Endothelial cell of umbilical vein (primary cell): ENCODE data around the gene ZBTB7C. TPM values are rescaled to one million over a fixed set of nuclear protein-coding genes. Genes with fewer than 3 reads are reported as not detected.

Experiments
- BruUV-seq: library from RNA; stranded (reverse); fragments of 400-500 nt; replicated peaks from 2 replicates; lab custom pipeline; 2021; lab: Mats Ljungman, UMichigan
- CTCF ChIA-PET: fragments of 300-600, 350-600 bp; sonication (Branson Sonifier 250); formaldehyde crosslinking; loops from one replicate; lab custom pipeline; 2021; ENCODE audit warnings: antibody characterized with exemption, inconsistent platforms; lab: Charles Lee
- POLR2A ChIA-PET: fragments of 300-600, 350-600 bp; sonication (Branson Sonifier 250); formaldehyde crosslinking; loops from one replicate; lab custom pipeline; 2021; ENCODE audit warnings: antibody characterized with exemption, inconsistent platforms; lab: Charles Lee
- DNase-seq: peaks from one replicate; pipeline ENCODE4 v3.0.0-alpha.2; 2011; ENCODE audit warnings: low read depth, low spot score
- FAIRE-seq: peaks from 2 replicates; lab custom pipeline; 2011; peaks lifted over from hg19 to GRCh38; lab: Jason Lieb, UNC
- H2AFZ ChIP-seq: 2 replicates; pipeline ENCODE4 v1.6.0; 2012; ENCODE audit warnings: low read depth, low read length, control low read depth, inconsistent platforms
- H3K27ac ChIP-seq: 2 replicates; pipeline ENCODE4 v1.5.1; 2011; ENCODE audit warnings: low read depth, mild to moderate bottlenecking, control low read depth, low read length, moderate library complexity; ENCODE audit not compliant: insufficient read depth
- H3K27me3 ChIP-seq, 2 experiments: 2 replicates each; pipeline versions ENCODE4 v1.6.0 to v1.6.1; 2011; ENCODE audit warnings: low read length in 2 of 2, mixed read lengths in 1 of 2; ENCODE audit not compliant: control insufficient read depth in 2 of 2, insufficient read depth in 2 of 2
- H3K36me3 ChIP-seq, 2 experiments: 2 replicates in 1 of 2; 3 replicates in 1 of 2; pipeline ENCODE4 v1.5.1; 2011; ENCODE audit warnings: low read length in 2 of 2, mild to moderate bottlenecking in 1 of 2, moderate library complexity in 1 of 2; ENCODE audit not compliant: control insufficient read depth in 2 of 2, insufficient read depth in 2 of 2; ENCODE audit errors: extremely low read depth in 1 of 2
- H3K4me1 ChIP-seq: 3 replicates; pipeline ENCODE4 v1.5.1; 2011; ENCODE audit warnings: mild to moderate bottlenecking, low read length; ENCODE audit not compliant: control insufficient read depth, insufficient read depth; ENCODE audit errors: extremely low read depth
- H3K4me2 ChIP-seq: 2 replicates; pipeline ENCODE4 v1.6.1; 2011; ENCODE audit warnings: low read length, control low read depth, mixed read lengths; ENCODE audit not compliant: insufficient read depth
- H3K4me3 ChIP-seq, 3 experiments: fragments of 200-600 bp in 1 of 3; sonication (generic), shearing (Covaris generic) in 1 of 3; replicated peaks in 1 of 3; 2 replicates each; pipeline ENCODE4 v1.5.1; 2011 to 2016; ENCODE audit warnings: control low read depth in 3 of 3, low read length in 3 of 3, mild to moderate bottlenecking in 2 of 3, inconsistent platforms in 1 of 3, low read depth in 1 of 3, moderate library complexity in 1 of 3; ENCODE audit not compliant: insufficient read depth in 1 of 3
- H3K79me2 ChIP-seq: 2 replicates; pipeline ENCODE4 v1.6.0; 2012; ENCODE audit warnings: low read length, inconsistent platforms; ENCODE audit not compliant: control insufficient read depth, insufficient read depth
- H3K9ac ChIP-seq: replicated peaks from 2 replicates; pipeline ENCODE3; 2011; ENCODE audit warnings: low read length, control low read depth; ENCODE audit not compliant: insufficient read depth; ENCODE audit errors: extremely low read depth
- H3K9me1 ChIP-seq: replicated peaks from 3 replicates; pipeline ENCODE4 v1.6.0; 2011; ENCODE audit warnings: mild to moderate bottlenecking, low read length; ENCODE audit not compliant: control insufficient read depth, insufficient read depth; ENCODE audit errors: extremely low read depth
- H3K9me3 ChIP-seq: replicated peaks from 2 replicates; pipeline ENCODE4 v1.5.1; 2012; ENCODE audit warnings: low read length, inconsistent platforms; ENCODE audit not compliant: control insufficient read depth, insufficient read depth
- H4K20me1 ChIP-seq: replicated peaks from 2 replicates; pipeline ENCODE3; 2011; ENCODE audit warnings: mild to moderate bottlenecking, low read length; ENCODE audit not compliant: control insufficient read depth, insufficient read depth; ENCODE audit errors: extremely low read depth
- EZH2 ChIP-seq: IDR thresholded peaks from 2 replicates; pipeline ENCODE4 v1.6.1; 2012; ENCODE audit warnings: borderline replicate concordance, low read depth, mild to moderate bottlenecking, moderate library complexity, low read length, inconsistent platforms; ENCODE audit not compliant: severe bottlenecking
- FOS ChIP-seq: IDR thresholded peaks from 2 replicates; pipeline ENCODE4 v1.6.1; 2011; ENCODE audit warnings: mild to moderate bottlenecking, low read length, moderate library complexity, borderline replicate concordance; ENCODE audit not compliant: insufficient read depth
- GATA2 ChIP-seq: IDR thresholded peaks from 2 replicates; pipeline ENCODE4 v1.7.0; 2011; ENCODE audit warnings: low read depth, mild to moderate bottlenecking, moderate library complexity, mixed read lengths, low read length; ENCODE audit not compliant: insufficient read length, insufficient read depth
- JUN ChIP-seq: IDR thresholded peaks from 2 replicates; pipeline ENCODE4 v1.6.1; 2011; ENCODE audit warnings: borderline replicate concordance, low read depth; ENCODE audit not compliant: insufficient read length, insufficient read depth
- MAX ChIP-seq: IDR thresholded peaks from 2 replicates; pipeline ENCODE4 v1.6.1; 2011; ENCODE audit not compliant: insufficient read depth, insufficient read length
- MYC ChIP-seq: IDR thresholded peaks from one replicate; pipeline ENCODE4 v1.6.1; 2011; ENCODE audit warnings: mild to moderate bottlenecking, low read depth, low read length
- POLR2A ChIP-seq: IDR thresholded peaks from 2 replicates; pipeline ENCODE4 v1.6.1; 2012; ENCODE audit warnings: low read depth, mild to moderate bottlenecking, control low read depth, low read length
- POLR2AphosphoS5 ChIP-seq: IDR thresholded peaks from 2 replicates; pipeline ENCODE4 v1.6.1; 2012; ENCODE audit warnings: low read depth, mild to moderate bottlenecking, control low read depth, low read length, moderate library complexity; ENCODE audit not compliant: insufficient read depth
- dilution Hi-C: fragments of 300-500 bp; cut with MboI; formaldehyde crosslinking; loops from one replicate; pipeline ENCODE4 v1.15.0; 2019; ENCODE audit warnings: low sequenced_read_pairs; ENCODE audit not compliant: extremely low pct_ligation_motif_present
- intact Hi-C: fragments of 100-400 bp; cut with micrococcal nuclease; formaldehyde crosslinking; loops from one replicate; pipeline ENCODE4 v1.10.0; 2022
- polyA plus RNA-seq, 4 experiments: library from polyadenylated mRNA; depleted of rRNA in 3 of 4; stranded (reverse) in 3 of 4; unstranded in 1 of 4; fragments of >200 nt; gene quantifications; 2 replicates each; pipeline versions ENCODE4 v1.2.1 to v1.2.3, GENCODE V29; 2011 to 2012; ENCODE audit warnings: missing spikeins in 1 of 4
- total RNA-seq: library from RNA; stranded (reverse); gene quantifications from 2 replicates; pipeline ENCODE4 v1.2.3, GENCODE V29; 2021
- TF ChIP-seq, protein P1 (sequence below), 2 donors: IDR thresholded peaks; 1 replicate in 1 of 2; 2 replicates in 1 of 2; pipeline ENCODE4 v1.5.1; 2011; ENCODE audit warnings: low read length in 2 of 2, mild to moderate bottlenecking in 2 of 2, moderate library complexity in 2 of 2, control low read depth in 1 of 2, inconsistent platforms in 1 of 2, low read depth in 1 of 2; ENCODE audit not compliant: insufficient read depth in 1 of 2; ENCODE audit errors: extremely low read depth in 1 of 2

The ZBTB7C gene
- total and polyA plus RNA-seq, 2 donors (not counting 3 experiments of a cell fraction or from before 2014, with no cell fraction given) = not detected

GRCh38 chr18:48068916-48069445, 340.2 kb downstream of the ZBTB7C start:
- H3K27ac ChIP-seq = no peak overlapping the region
- no peaks in the 10 kb centered on the region for H3K4me1 ChIP-seq
- CTCF ChIA-PET = no interaction called here
- TF ChIP-seq EZH2 (no peak), FOS (no peak), JUN (no peak), POLR2AphosphoS5 (no peak), GATA2 (no peak)
- FAIRE-seq (no peak), DNase-seq (no peak)
- intact Hi-C loops (no loop called here), dilution Hi-C loops (no loop called here)
- H4K20me1 ChIP-seq = no peaks in the 10 kb centered on the region
- H2AFZ ChIP-seq = no peak overlapping the region
- POLR2A ChIA-PET = no interaction called here
- H3K4me3 ChIP-seq = no peak overlapping the region
- H3K9me3 ChIP-seq = no peaks in the 10 kb centered on the region
- no peak overlapping the region for H3K4me2 ChIP-seq
- no peaks in the 10 kb centered on the region for H3K79me2 ChIP-seq
- no peak overlapping the region for H3K9ac ChIP-seq
- H3K9me1 ChIP-seq = no peaks in the 10 kb centered on the region
- no TSS peak for BruUV-seq
- peaks cover 0 to 12% of the 10 kb centered on the region in 2 experiments for H3K27me3 ChIP-seq
- H3K36me3 ChIP-seq = no peaks in the 10 kb centered on the region

DNA sequence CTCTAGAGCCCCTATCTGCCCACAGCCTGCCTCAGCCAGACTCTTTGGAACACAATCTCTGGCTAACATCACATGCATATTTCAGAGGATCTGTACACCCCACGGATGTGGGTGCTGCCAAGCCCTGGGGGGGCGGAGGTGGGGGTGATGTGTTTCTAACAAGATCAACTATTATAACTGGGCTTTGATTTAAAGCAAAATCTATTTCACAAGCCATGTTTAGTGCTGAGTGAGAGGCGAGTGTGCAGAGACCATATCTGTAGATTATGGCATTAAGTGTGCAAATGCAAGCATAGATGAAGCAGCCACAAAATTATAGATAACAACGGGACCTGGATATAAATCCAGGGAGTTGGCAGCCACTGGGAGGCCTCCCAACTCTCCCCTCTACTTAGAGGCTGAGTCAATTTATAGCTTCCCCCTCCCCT, 342.9 kb downstream of the ZBTB7C start:
- no peaks in the 10 kb centered on the region for H3K9me3 ChIP-seq
- no peaks in the 10 kb centered on the region for H3K4me1 ChIP-seq
- dilution Hi-C loops (no loop called here), intact Hi-C loops (no loop called here)
- FAIRE-seq (no peak), DNase-seq (no peak)
- no peak overlapping the region for H3K27ac ChIP-seq
- H3K36me3 ChIP-seq = no peaks in the 10 kb centered on the region
- H3K27me3 ChIP-seq = peaks cover 0 to 2% of the 10 kb centered on the region in 2 experiments
- no peak overlapping the region for H2AFZ ChIP-seq
- no TSS peak for BruUV-seq
- TF ChIP-seq MAX (no peak), MYC (no peak), POLR2A (no peak), JUN (no peak), POLR2AphosphoS5 (no peak), GATA2 (no peak), FOS (no peak), EZH2 (no peak)
- TF ChIP-seq, protein P1, sequence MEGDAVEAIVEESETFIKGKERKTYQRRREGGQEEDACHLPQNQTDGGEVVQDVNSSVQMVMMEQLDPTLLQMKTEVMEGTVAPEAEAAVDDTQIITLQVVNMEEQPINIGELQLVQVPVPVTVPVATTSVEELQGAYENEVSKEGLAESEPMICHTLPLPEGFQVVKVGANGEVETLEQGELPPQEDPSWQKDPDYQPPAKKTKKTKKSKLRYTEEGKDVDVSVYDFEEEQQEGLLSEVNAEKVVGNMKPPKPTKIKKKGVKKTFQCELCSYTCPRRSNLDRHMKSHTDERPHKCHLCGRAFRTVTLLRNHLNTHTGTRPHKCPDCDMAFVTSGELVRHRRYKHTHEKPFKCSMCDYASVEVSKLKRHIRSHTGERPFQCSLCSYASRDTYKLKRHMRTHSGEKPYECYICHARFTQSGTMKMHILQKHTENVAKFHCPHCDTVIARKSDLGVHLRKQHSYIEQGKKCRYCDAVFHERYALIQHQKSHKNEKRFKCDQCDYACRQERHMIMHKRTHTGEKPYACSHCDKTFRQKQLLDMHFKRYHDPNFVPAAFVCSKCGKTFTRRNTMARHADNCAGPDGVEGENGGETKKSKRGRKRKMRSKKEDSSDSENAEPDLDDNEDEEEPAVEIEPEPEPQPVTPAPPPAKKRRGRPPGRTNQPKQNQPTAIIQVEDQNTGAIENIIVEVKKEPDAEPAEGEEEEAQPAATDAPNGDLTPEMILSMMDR (IDR thresholded peaks at IDR 0.05; ENCODE audit: extremely low read depth in 1 of 2, insufficient read depth in 1 of 2, low read depth in 1 of 2, low read length in 2 of 2) = no peak
- H3K4me3 ChIP-seq = no peak overlapping the region
- H3K9me1 ChIP-seq = no peaks in the 10 kb centered on the region
- ChIA-PET POLR2A (no interaction called here), CTCF (no interaction called here)
- H3K79me2 ChIP-seq = no peaks in the 10 kb centered on the region
- H3K4me2 ChIP-seq = no peak overlapping the region
- H4K20me1 ChIP-seq = no peaks in the 10 kb centered on the region
- H3K9ac ChIP-seq = no peak overlapping the region
